ENCODE data around the gene GSDME.

The GSDME gene

GRCh38 chr7:24652251-24652939 is 104.9 kb downstream of the GSDME start:
- no peak for DNase-seq (ENCODE audit: low read depth)
